DOHH2 (cell line): ENCODE measurements around the gene ST6GAL1.

Experiments used
- H3F3A ChIP-seq: fragments of 200-600 bp; sonication (generic), shearing (Covaris generic); 2 replicates; pipeline ENCODE4 v1.6.0; 2016; ENCODE audit warnings: antibody characterized with exemption, mild to moderate bottlenecking; ENCODE audit not compliant: control insufficient read depth, insufficient read depth
- H3K27ac ChIP-seq: fragments of 200-600 bp; sonication (generic); 2 replicates; pipeline ENCODE4 v1.5.1; 2014; ENCODE audit warnings: low read depth, mild to moderate bottlenecking, low read length, moderate library complexity
- H3K27me3 ChIP-seq: fragments of 200-600 bp; sonication (generic); 2 replicates; pipeline ENCODE4 v1.6.1; 2014; ENCODE audit warnings: mild to moderate bottlenecking, low read length, mixed read lengths; ENCODE audit not compliant: control insufficient read depth
- H3K36me3 ChIP-seq: fragments of 200-600 bp; sonication (generic); 2 replicates; pipeline ENCODE4 v1.6.1; 2014; ENCODE audit warnings: mild to moderate bottlenecking, low read length, moderate library complexity, mixed read lengths; ENCODE audit not compliant: control insufficient read depth
- H3K4me1 ChIP-seq: fragments of 200-600 bp; sonication (generic); 2 replicates; pipeline ENCODE4 v1.6.1; 2014; ENCODE audit warnings: mild to moderate bottlenecking, low read length, mixed read lengths; ENCODE audit not compliant: control insufficient read depth
- H3K4me2 ChIP-seq: fragments of 200-600 bp; sonication (generic); 2 replicates; pipeline ENCODE4 v1.6.0; 2014; ENCODE audit warnings: mild to moderate bottlenecking, low read length, moderate library complexity
- H3K4me3 ChIP-seq: fragments of 200-600 bp; sonication (generic); 2 replicates; pipeline ENCODE4 v1.5.1; 2014; ENCODE audit warnings: mild to moderate bottlenecking, low read length, mixed read lengths
- H3K79me2 ChIP-seq: fragments of 200-600 bp; sonication (generic); 2 replicates; pipeline ENCODE4 v1.6.1; 2014; ENCODE audit warnings: mild to moderate bottlenecking, low read length, mixed read lengths; ENCODE audit not compliant: control insufficient read depth
- H3K9me2 ChIP-seq: fragments of 200-600 bp; sonication (generic); replicated peaks from 2 replicates; pipeline ENCODE4 v1.6.1; 2014; ENCODE audit warnings: mild to moderate bottlenecking, low read length, mixed read lengths; ENCODE audit not compliant: control insufficient read depth
- H3K9me3 ChIP-seq: fragments of 200-600 bp; sonication (generic); 2 replicates; pipeline ENCODE4 v1.6.1; 2014; ENCODE audit warnings: antibody characterized with exemption, low read length, mixed read lengths; ENCODE audit not compliant: control insufficient read depth, insufficient read depth
- H4K20me1 ChIP-seq: fragments of 200-600 bp; sonication (generic); 2 replicates; pipeline ENCODE4 v1.6.0; 2014; ENCODE audit warnings: low read depth, mild to moderate bottlenecking, antibody characterized with exemption, low read length, moderate library complexity; ENCODE audit not compliant: control insufficient read depth, insufficient read depth
- CTCF ChIP-seq: fragments of 200-600 bp; sonication (generic); IDR thresholded peaks from one replicate; pipeline ENCODE4 v1.5.1; 2014; ENCODE audit warnings: antibody characterized with exemption, mild to moderate bottlenecking, low read depth, low read length; ENCODE audit not compliant: poor library complexity, severe bottlenecking
- EZH2phosphoT487 ChIP-seq: fragments of 200-600 bp; sonication (generic); IDR thresholded peaks from 2 replicates; pipeline ENCODE4 v1.6.1; 2017; ENCODE audit warnings: borderline replicate concordance, mild to moderate bottlenecking, antibody characterized with exemption, low read length, moderate library complexity, mixed read lengths

The ST6GAL1 gene

GRCh38 chr3:187076297-187076696 is 146.0 kb downstream of the ST6GAL1 start:
- H3K36me3 ChIP-seq: peaks cover 75% of the 10 kb centered on the region
- H4K20me1 ChIP-seq: no peaks in the 10 kb centered on the region
- no peak overlapping the region for H3K4me3 ChIP-seq
- no peak overlapping the region for H3K27ac ChIP-seq
- no peak overlapping the region for H3K4me2 ChIP-seq
- no peaks in the 10 kb centered on the region for H3K9me2 ChIP-seq
- H3K9me3 ChIP-seq: no peaks in the 10 kb centered on the region
- peaks cover 68% of the 10 kb centered on the region for H3F3A ChIP-seq
- TF ChIP-seq EZH2phosphoT487: no peak
- TF ChIP-seq CTCF: no peak
- peaks cover 31% of the 10 kb centered on the region for H3K4me1 ChIP-seq
- no peaks in the 10 kb centered on the region for H3K27me3 ChIP-seq
- H3K79me2 ChIP-seq: peaks cover 29% of the 10 kb centered on the region

DNA sequence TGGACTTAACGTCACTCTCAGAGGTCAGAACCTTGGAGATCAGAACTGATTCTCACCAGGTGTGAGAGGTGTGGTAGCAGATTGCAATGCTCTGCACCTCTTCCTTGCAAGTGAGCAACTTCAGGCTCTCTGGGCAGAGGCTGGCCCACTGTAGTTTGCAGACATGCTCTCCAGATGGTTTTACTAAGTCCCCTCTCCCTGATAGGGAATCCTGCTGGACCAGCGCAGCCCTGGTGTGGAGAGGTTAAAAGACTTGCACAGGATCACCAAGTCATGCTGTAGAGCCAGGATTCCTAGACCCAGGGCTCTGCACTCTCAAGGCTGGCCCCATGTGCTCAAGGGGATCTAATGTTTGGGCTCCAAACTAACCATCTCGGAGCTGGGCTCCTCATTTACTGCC is 146.8 kb downstream of the ST6GAL1 start:
- Histone ChIP-seq H3K36me3 (peaks cover 70% of the 10 kb centered on the region), H4K20me1 (no peaks in the 10 kb centered on the region), H3K4me2 (no peak overlapping the region), H3K4me3 (no peak overlapping the region), H3K4me1 (peaks cover 23% of the 10 kb centered on the region), H3K9me2 (no peaks in the 10 kb centered on the region), H3K9me3 (no peaks in the 10 kb centered on the region), H3K79me2 (peaks cover 24% of the 10 kb centered on the region), H3K27ac (no peak overlapping the region), H3F3A (peaks cover 63% of the 10 kb centered on the region), H3K27me3 (no peaks in the 10 kb centered on the region)
- TF ChIP-seq EZH2phosphoT487: no peak
- TF ChIP-seq CTCF: no peak

GRCh38 chr3:187077537-187077936 is 147.2 kb downstream of the ST6GAL1 start:
- H3F3A ChIP-seq: peaks cover 60% of the 10 kb centered on the region
- peaks cover 20% of the 10 kb centered on the region for H3K79me2 ChIP-seq
- TF ChIP-seq EZH2phosphoT487: no peak
- no peak for TF ChIP-seq CTCF
- no peaks in the 10 kb centered on the region for H3K9me3 ChIP-seq
- H3K36me3 ChIP-seq: peaks cover 65% of the 10 kb centered on the region
- H3K9me2 ChIP-seq: no peaks in the 10 kb centered on the region
- no peak overlapping the region for H3K27ac ChIP-seq
- no peak overlapping the region for H3K4me3 ChIP-seq
- H3K27me3 ChIP-seq: no peaks in the 10 kb centered on the region
- no peaks in the 10 kb centered on the region for H4K20me1 ChIP-seq
- H3K4me2 ChIP-seq: no peak overlapping the region
- peaks cover 19% of the 10 kb centered on the region for H3K4me1 ChIP-seq
